C4-2B (cell line): Measurements from ENCODE around the gene PLA2G4B.

Experiments
- ZFX ChIP-seq: fragments of 450-650 bp; IDR thresholded peaks from 2 replicates; pipeline ENCODE4 v1.6.1; 2017
- TF ChIP-seq, protein P1 (sequence below): fragments of 450-650 bp; conservative IDR thresholded peaks from 2 replicates; pipeline ENCODE4 v1.5.1; 2017; ENCODE audit warnings: mild to moderate bottlenecking

DNA sequence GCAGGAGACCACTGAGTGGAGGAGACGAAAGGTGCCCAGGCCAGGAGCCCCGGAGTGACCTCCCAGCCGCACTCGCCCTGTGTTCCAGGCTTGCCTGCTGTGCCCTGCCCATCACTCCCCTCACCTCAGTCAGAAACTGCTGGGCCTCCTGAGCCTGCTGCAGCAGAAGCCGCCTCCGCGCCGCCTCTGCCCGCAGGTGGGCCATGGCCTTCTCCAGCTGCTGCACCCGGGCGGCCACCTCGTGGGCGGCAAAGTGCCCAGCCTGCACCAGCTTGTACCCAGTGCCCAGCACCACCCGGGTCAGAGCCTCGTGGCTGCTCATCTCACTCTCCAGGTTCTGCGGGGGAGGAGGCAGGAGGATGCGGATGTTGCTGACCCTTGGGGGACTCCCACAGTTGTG lies 17.6 kb downstream of the PLA2G4B start:
- TF ChIP-seq, protein P1, sequence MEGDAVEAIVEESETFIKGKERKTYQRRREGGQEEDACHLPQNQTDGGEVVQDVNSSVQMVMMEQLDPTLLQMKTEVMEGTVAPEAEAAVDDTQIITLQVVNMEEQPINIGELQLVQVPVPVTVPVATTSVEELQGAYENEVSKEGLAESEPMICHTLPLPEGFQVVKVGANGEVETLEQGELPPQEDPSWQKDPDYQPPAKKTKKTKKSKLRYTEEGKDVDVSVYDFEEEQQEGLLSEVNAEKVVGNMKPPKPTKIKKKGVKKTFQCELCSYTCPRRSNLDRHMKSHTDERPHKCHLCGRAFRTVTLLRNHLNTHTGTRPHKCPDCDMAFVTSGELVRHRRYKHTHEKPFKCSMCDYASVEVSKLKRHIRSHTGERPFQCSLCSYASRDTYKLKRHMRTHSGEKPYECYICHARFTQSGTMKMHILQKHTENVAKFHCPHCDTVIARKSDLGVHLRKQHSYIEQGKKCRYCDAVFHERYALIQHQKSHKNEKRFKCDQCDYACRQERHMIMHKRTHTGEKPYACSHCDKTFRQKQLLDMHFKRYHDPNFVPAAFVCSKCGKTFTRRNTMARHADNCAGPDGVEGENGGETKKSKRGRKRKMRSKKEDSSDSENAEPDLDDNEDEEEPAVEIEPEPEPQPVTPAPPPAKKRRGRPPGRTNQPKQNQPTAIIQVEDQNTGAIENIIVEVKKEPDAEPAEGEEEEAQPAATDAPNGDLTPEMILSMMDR, result no peak
- no peak for TF ChIP-seq ZFX
